HCT116 (cell line): ENCODE data around the gene DHRSX. TPM values are rescaled to one million over a fixed set of nuclear protein-coding genes. Genes with fewer than 3 reads are reported as not detected.

Experiments
- ATAC-seq: fragments of 200-7000 bp; cut with Tn5 transposase; 2 replicates; pipeline ENCODE4 v1.9.1; 2020; ENCODE audit warnings: mild to moderate bottlenecking, moderate library complexity
- BruUV-seq: library from RNA; stranded (reverse); fragments of 400-500 nt; replicated peaks from 2 replicates; lab custom pipeline; 2021; lab: Mats Ljungman, UMichigan
- CTCF ChIA-PET: fragments of 300-600 bp; sonication (Branson Sonifier 250); formaldehyde crosslinking; loops from one replicate; lab custom pipeline; 2021; ENCODE audit warnings: antibody characterized with exemption; lab: Charles Lee
- POLR2A ChIA-PET: fragments of 300-600, 350-600 bp; sonication (Branson Sonifier 250); formaldehyde crosslinking; loops from one replicate; lab custom pipeline; 2021; ENCODE audit warnings: antibody characterized with exemption; lab: Charles Lee
- RAD21 ChIA-PET, 2 experiments: fragments of 300-600 bp; sonication (Branson Sonifier 250); formaldehyde crosslinking; loops; one replicate each; lab custom pipeline; 2023; ENCODE audit warnings: low total read pairs in 2 of 2; ENCODE audit not compliant: uncharacterized antibody in 2 of 2, unreplicated experiment in 2 of 2, low non-redundant PET in 1 of 2; lab: Charles Lee
- DNase-seq: peaks from one replicate; pipeline ENCODE4 v3.0.0-alpha.2; 2010; ENCODE audit warnings: low read depth, low spot score
- H2AFZ ChIP-seq: fragments of 200-600 bp; shearing (Covaris generic), sonication (generic); 2 replicates; pipeline ENCODE4 v1.6.1; 2017; ENCODE audit warnings: low read depth, mixed run types, mixed read lengths, antibody characterized with exemption, low read length; ENCODE audit not compliant: poor library complexity, severe bottlenecking
- H3K27ac ChIP-seq: 2 replicates; pipeline ENCODE4 v1.5.1; 2012; ENCODE audit warnings: low read depth, low read length
- H3K27me3 ChIP-seq: fragments of 200-600 bp; sonication (generic); 2 replicates; pipeline ENCODE4 v1.6.1; 2016; ENCODE audit warnings: mixed run types, low read length, mixed read lengths; ENCODE audit not compliant: insufficient read depth
- H3K36me3 ChIP-seq, 2 experiments: fragments of 200-500 bp in 1 of 2; fragments of 200-600 bp in 1 of 2; sonication (Bioruptor generic) in 1 of 2; sonication (generic) in 1 of 2; 2 replicates each; pipeline versions ENCODE4 v1.5.1 to v1.6.1; 2014 to 2016; ENCODE audit warnings: low read length in 2 of 2, inconsistent platforms in 1 of 2, mixed read lengths in 1 of 2, mixed run types in 1 of 2; ENCODE audit not compliant: insufficient read depth in 2 of 2, control insufficient read depth in 1 of 2
- H3K4me1 ChIP-seq, 2 experiments: fragments of 200-600 bp in 1 of 2; sonication (generic) in 1 of 2; 2 replicates each; pipeline versions ENCODE4 v1.5.1 to v1.6.1; 2012 to 2017; ENCODE audit warnings: low read length in 2 of 2, inconsistent platforms in 1 of 2, mild to moderate bottlenecking in 1 of 2, mixed read lengths in 1 of 2, mixed run types in 1 of 2, moderate library complexity in 1 of 2; ENCODE audit not compliant: insufficient read depth in 2 of 2, control insufficient read depth in 1 of 2
- H3K4me2 ChIP-seq: fragments of 200-600 bp; sonication (generic); 2 replicates; pipeline ENCODE4 v1.6.1; 2017; ENCODE audit warnings: mixed run types, low read length, mixed read lengths
- H3K4me3 ChIP-seq, 2 experiments: fragments of 200-600 bp in 1 of 2; sonication (generic) in 1 of 2; replicated peaks in 1 of 2; 2 replicates each; pipeline ENCODE4 v1.5.1; 2011 to 2016; ENCODE audit warnings: low read length in 2 of 2, control low read depth in 1 of 2, low read depth in 1 of 2, mild to moderate bottlenecking in 1 of 2, mixed read lengths in 1 of 2, mixed run types in 1 of 2
- H3K79me2 ChIP-seq: fragments of 200-600 bp; sonication (generic); 2 replicates; pipeline ENCODE4 v1.6.1; 2017; ENCODE audit warnings: mild to moderate bottlenecking, mixed run types, low read length, moderate library complexity, mixed read lengths; ENCODE audit not compliant: insufficient read depth
- H3K9ac ChIP-seq: fragments of 200-600 bp; sonication (generic); 2 replicates; pipeline ENCODE4 v1.6.1; 2016; ENCODE audit warnings: low read length, mixed read lengths
- H3K9me2 ChIP-seq: fragments of 200-600 bp; sonication (generic), shearing (Covaris generic); 2 replicates; pipeline ENCODE4 v1.6.1; 2017; ENCODE audit warnings: mixed run types, mild to moderate bottlenecking, moderate library complexity; ENCODE audit not compliant: insufficient read depth
- H3K9me3 ChIP-seq, 2 experiments: fragments of 200-500 bp in 1 of 2; fragments of 200-600 bp in 1 of 2; sonication (Bioruptor generic) in 1 of 2; sonication (generic) in 1 of 2; 2 replicates each; pipeline ENCODE4 v1.6.1; 2014 to 2017; ENCODE audit warnings: low read length in 2 of 2, mixed read lengths in 2 of 2, inconsistent platforms in 1 of 2, low read depth in 1 of 2, mild to moderate bottlenecking in 1 of 2, mixed run types in 1 of 2, moderate library complexity in 1 of 2; ENCODE audit not compliant: control insufficient read depth in 1 of 2, insufficient read depth in 1 of 2
- H4K20me1 ChIP-seq: fragments of 200-600 bp; sonication (generic), shearing (Covaris generic); 2 replicates; pipeline ENCODE4 v1.6.1; 2017; ENCODE audit warnings: mixed run types, mild to moderate bottlenecking, moderate library complexity; ENCODE audit not compliant: insufficient read depth
- CEBPB ChIP-seq: IDR thresholded peaks from 2 replicates; pipeline ENCODE4 v1.6.1; 2012; ENCODE audit warnings: low read depth
- ELF1 ChIP-seq: IDR thresholded peaks from 2 replicates; pipeline ENCODE4 v1.6.1; 2012; ENCODE audit warnings: low read depth, borderline replicate concordance
- FOSL1 ChIP-seq: IDR thresholded peaks from 2 replicates; pipeline ENCODE4 v1.6.1; 2012; ENCODE audit warnings: low read depth
- POLR2AphosphoS5 ChIP-seq: IDR thresholded peaks from 2 replicates; pipeline ENCODE4 v1.6.1; 2011; ENCODE audit warnings: mild to moderate bottlenecking, low read depth, low read length, moderate library complexity
- RAD21 ChIP-seq: IDR thresholded peaks from 2 replicates; pipeline ENCODE4 v1.6.1; 2012; ENCODE audit warnings: low read depth, mild to moderate bottlenecking
- SP1 ChIP-seq: IDR thresholded peaks from 2 replicates; pipeline ENCODE4 v1.6.1; 2012; ENCODE audit warnings: low read depth
- SRF ChIP-seq: IDR thresholded peaks from 2 replicates; pipeline ENCODE4 v1.6.1; 2012; ENCODE audit warnings: low read depth
- YY1 ChIP-seq: IDR thresholded peaks from 2 replicates; pipeline ENCODE4 v1.6.1; 2011; ENCODE audit warnings: low read length, low read depth, moderate library complexity, mild to moderate bottlenecking; ENCODE audit not compliant: insufficient replicate concordance; ENCODE audit errors: extremely low read depth
- ZNF274 ChIP-seq: fragments of 200-500 bp; sonication (Bioruptor generic); IDR thresholded peaks from 2 replicates; pipeline ENCODE4 v1.6.1; 2014; ENCODE audit warnings: mild to moderate bottlenecking, low read depth, low read length, inconsistent platforms
- intact Hi-C: fragments of 100-400 bp; cut with micrococcal nuclease; formaldehyde crosslinking; loops from 2 replicates; pipeline ENCODE4 v1.10.0; 2022
- total RNA-seq: library from RNA; stranded (reverse); gene quantifications from one replicate; pipeline ENCODE4 v1.2.1, GENCODE V29; 2021; ENCODE audit not compliant: unreplicated experiment
- TF ChIP-seq, protein P1 (sequence below): IDR thresholded peaks from 2 replicates; pipeline ENCODE4 v1.6.1; 2012
- TF ChIP-seq, protein P2 (sequence below): IDR thresholded peaks from 2 replicates; pipeline ENCODE4 v1.6.1; 2012; ENCODE audit warnings: low read depth
- TF ChIP-seq, protein P3 (sequence below): IDR thresholded peaks from 2 replicates; pipeline ENCODE4 v1.6.1; 2012
- TF ChIP-seq, protein P4 (sequence below): IDR thresholded peaks from 2 replicates; pipeline ENCODE4 v1.6.1; 2011; ENCODE audit warnings: mild to moderate bottlenecking, low read length, moderate library complexity; ENCODE audit not compliant: insufficient replicate concordance; ENCODE audit errors: extremely low read depth

Gene DHRSX
- total RNA-seq, 1 experiment from 2014 or later: 11.9 TPM

DNA sequence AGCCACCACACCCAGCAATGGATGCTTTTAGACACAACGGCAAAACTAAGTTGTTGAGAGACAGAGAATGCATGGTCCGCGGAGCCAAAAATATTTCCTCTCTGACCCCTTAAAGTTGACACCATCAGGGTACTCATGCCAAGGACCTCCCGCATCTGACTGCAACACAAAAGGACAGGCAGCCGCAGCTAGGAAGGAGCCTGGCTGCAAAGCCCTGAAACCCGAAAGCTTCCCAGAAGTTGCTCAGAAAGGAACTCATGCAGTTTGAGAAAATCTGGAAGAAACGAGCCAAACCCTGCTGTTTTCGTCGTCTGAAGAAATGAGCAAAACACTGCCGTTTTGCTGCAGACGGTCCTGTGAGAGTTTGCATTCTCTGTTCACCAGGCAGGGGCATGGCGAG lies 16.5 kb downstream of the DHRSX start:
- no TSS peak for BruUV-seq
- DNase-seq: no peak
- Histone ChIP-seq H3K79me2 (peaks cover 6% of the 10 kb centered on the region; the same call in 1 of the 2 replicates), H2AFZ (no peak overlapping the region), H3K4me1 (peaks cover 2 to 7% of the 10 kb centered on the region in 2 experiments; a peak in 2 of 4 replicates), H3K4me2 (no peak overlapping the region), H3K9me3 (no peaks in the 10 kb centered on the region), H3K27ac (no peak overlapping the region), H3K36me3 (no peaks in the 10 kb centered on the region; a peak in 1 of 4 replicates), H4K20me1 (no peaks in the 10 kb centered on the region), H3K27me3 (no peaks in the 10 kb centered on the region), H3K9ac (no peak overlapping the region), H3K4me3 (no peak overlapping the region), H3K9me2 (no peaks in the 10 kb centered on the region)
- intact Hi-C loops: no loop called here
- no peak for ATAC-seq
- no peak for TF ChIP-seq YY1
- no peak for TF ChIP-seq ZNF274
- TF ChIP-seq CEBPB: no peak
- TF ChIP-seq ELF1: no peak
- POLR2A ChIA-PET: no interaction called here
- RAD21 ChIA-PET: no interaction called here
- CTCF ChIA-PET: no interaction called here

GRCh38 chrX:2483398-2484060 lies 17.2 kb downstream of the DHRSX start:
- DNase-seq (no peak), ATAC-seq (no peak)
- BruUV-seq: no TSS peak
- Histone ChIP-seq H3K9me2 (no peaks in the 10 kb centered on the region), H3K4me1 (peaks cover 3 to 14% of the 10 kb centered on the region in 2 experiments; a peak in 3 of 4 replicates), H3K79me2 (peaks cover 9% of the 10 kb centered on the region; the same call in 1 of the 2 replicates), H3K4me2 (no peak overlapping the region), H3K36me3 (no peaks in the 10 kb centered on the region; a peak in 1 of 4 replicates), H4K20me1 (no peaks in the 10 kb centered on the region), H3K9ac (no peak overlapping the region), H3K27me3 (no peaks in the 10 kb centered on the region), H3K27ac (no peak overlapping the region), H3K4me3 (no peak overlapping the region), H2AFZ (no peak overlapping the region), H3K9me3 (no peaks in the 10 kb centered on the region)
- intact Hi-C loops: no loop called here
- CTCF ChIA-PET: no interaction called here
- RAD21 ChIA-PET: no interaction called here
- TF ChIP-seq, protein P1, sequence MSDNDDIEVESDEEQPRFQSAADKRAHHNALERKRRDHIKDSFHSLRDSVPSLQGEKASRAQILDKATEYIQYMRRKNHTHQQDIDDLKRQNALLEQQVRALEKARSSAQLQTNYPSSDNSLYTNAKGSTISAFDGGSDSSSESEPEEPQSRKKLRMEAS: no peak
- TF ChIP-seq SRF: no peak
- TF ChIP-seq POLR2AphosphoS5: no peak
- no peak for TF ChIP-seq CEBPB
- no peak for TF ChIP-seq RAD21
- no peak for TF ChIP-seq YY1
- no peak for TF ChIP-seq ELF1
- TF ChIP-seq, protein P2, sequence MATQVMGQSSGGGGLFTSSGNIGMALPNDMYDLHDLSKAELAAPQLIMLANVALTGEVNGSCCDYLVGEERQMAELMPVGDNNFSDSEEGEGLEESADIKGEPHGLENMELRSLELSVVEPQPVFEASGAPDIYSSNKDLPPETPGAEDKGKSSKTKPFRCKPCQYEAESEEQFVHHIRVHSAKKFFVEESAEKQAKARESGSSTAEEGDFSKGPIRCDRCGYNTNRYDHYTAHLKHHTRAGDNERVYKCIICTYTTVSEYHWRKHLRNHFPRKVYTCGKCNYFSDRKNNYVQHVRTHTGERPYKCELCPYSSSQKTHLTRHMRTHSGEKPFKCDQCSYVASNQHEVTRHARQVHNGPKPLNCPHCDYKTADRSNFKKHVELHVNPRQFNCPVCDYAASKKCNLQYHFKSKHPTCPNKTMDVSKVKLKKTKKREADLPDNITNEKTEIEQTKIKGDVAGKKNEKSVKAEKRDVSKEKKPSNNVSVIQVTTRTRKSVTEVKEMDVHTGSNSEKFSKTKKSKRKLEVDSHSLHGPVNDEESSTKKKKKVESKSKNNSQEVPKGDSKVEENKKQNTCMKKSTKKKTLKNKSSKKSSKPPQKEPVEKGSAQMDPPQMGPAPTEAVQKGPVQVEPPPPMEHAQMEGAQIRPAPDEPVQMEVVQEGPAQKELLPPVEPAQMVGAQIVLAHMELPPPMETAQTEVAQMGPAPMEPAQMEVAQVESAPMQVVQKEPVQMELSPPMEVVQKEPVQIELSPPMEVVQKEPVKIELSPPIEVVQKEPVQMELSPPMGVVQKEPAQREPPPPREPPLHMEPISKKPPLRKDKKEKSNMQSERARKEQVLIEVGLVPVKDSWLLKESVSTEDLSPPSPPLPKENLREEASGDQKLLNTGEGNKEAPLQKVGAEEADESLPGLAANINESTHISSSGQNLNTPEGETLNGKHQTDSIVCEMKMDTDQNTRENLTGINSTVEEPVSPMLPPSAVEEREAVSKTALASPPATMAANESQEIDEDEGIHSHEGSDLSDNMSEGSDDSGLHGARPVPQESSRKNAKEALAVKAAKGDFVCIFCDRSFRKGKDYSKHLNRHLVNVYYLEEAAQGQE: no peak
- TF ChIP-seq FOSL1: no peak
- TF ChIP-seq, protein P3, sequence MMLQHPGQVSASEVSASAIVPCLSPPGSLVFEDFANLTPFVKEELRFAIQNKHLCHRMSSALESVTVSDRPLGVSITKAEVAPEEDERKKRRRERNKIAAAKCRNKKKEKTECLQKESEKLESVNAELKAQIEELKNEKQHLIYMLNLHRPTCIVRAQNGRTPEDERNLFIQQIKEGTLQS: no peak
- TF ChIP-seq, protein P4, sequence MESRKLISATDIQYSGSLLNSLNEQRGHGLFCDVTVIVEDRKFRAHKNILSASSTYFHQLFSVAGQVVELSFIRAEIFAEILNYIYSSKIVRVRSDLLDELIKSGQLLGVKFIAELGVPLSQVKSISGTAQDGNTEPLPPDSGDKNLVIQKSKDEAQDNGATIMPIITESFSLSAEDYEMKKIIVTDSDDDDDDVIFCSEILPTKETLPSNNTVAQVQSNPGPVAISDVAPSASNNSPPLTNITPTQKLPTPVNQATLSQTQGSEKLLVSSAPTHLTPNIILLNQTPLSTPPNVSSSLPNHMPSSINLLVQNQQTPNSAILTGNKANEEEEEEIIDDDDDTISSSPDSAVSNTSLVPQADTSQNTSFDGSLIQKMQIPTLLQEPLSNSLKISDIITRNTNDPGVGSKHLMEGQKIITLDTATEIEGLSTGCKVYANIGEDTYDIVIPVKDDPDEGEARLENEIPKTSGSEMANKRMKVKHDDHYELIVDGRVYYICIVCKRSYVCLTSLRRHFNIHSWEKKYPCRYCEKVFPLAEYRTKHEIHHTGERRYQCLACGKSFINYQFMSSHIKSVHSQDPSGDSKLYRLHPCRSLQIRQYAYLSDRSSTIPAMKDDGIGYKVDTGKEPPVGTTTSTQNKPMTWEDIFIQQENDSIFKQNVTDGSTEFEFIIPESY: no peak
- TF ChIP-seq SP1: no peak
- TF ChIP-seq ZNF274: no peak
- POLR2A ChIA-PET: no interaction called here
